GM12878 (cell line): ENCODE data around the gene COL2A1. TPM values are rescaled to one million over a fixed set of nuclear protein-coding genes. Genes with fewer than 3 reads are reported as not detected.

Experiments used
- ATAC-seq: fragments of 200-7000 bp; cut with Tn5 transposase; 3 replicates; pipeline ENCODE4 v1.9.1; 2020; ENCODE audit warnings: mild to moderate bottlenecking, moderate library complexity
- BruUV-seq: library from RNA; stranded (reverse); fragments of 400-500 nt; replicated peaks from 2 replicates; lab custom pipeline; 2021; lab: Mats Ljungman, UMichigan
- CTCF ChIA-PET: fragments of 300-600 bp; sonication (Branson Sonifier 250); formaldehyde crosslinking; extraction: SDS; loops from one replicate; lab custom pipeline; 2021; ENCODE audit warnings: inconsistent platforms; lab: Yijun Ruan, JAX
- POLR2A ChIA-PET: fragments of 350-600 bp; formaldehyde crosslinking; extraction: SDS; loops from one replicate; lab custom pipeline; 2021; ENCODE audit warnings: inconsistent platforms; lab: Charles Lee
- RAD21 ChIA-PET: fragments of 300-600 bp; sonication (Branson Sonifier 250); formaldehyde crosslinking; loops from one replicate; lab custom pipeline; 2023; ENCODE audit warnings: antibody characterized with exemption; ENCODE audit not compliant: unreplicated experiment; lab: Charles Lee
- SMC1A ChIA-PET: fragments of 300-600 bp; sonication (Branson Sonifier 250); formaldehyde crosslinking; loops from one replicate; lab custom pipeline; 2023; ENCODE audit not compliant: unreplicated experiment, uncharacterized antibody; lab: Charles Lee
- DNase-seq: peaks from one replicate; pipeline ENCODE4 v3.0.0-alpha.2; 2011; ENCODE audit warnings: low read depth, low spot score
- FAIRE-seq: peaks from 3 replicates; lab custom pipeline; 2011; peaks lifted over from hg19 to GRCh38; lab: Jason Lieb, UNC
- H2AFZ ChIP-seq: 2 replicates; pipeline ENCODE4 v1.6.0; 2011; ENCODE audit warnings: low read depth, low read length, control low read depth; ENCODE audit not compliant: control insufficient read depth
- H3K27ac ChIP-seq: 2 replicates; pipeline ENCODE4 v1.5.1; 2011; ENCODE audit warnings: control low read depth; ENCODE audit not compliant: control insufficient read depth, insufficient read depth
- H3K27me3 ChIP-seq, 2 experiments: replicated peaks in 1 of 2; 2 replicates each; pipeline versions ENCODE4 v1.6.0 to v1.6.1; 2011; ENCODE audit warnings: low read length in 1 of 2; ENCODE audit not compliant: control insufficient read depth in 2 of 2, insufficient read depth in 2 of 2
- H3K36me3 ChIP-seq, 2 experiments: 2 replicates each; pipeline ENCODE4 v1.5.1; 2011; ENCODE audit warnings: low read length in 1 of 2; ENCODE audit not compliant: control insufficient read depth in 2 of 2, insufficient read depth in 2 of 2
- H3K4me1 ChIP-seq: 2 replicates; pipeline ENCODE4 v1.6.1; 2011; ENCODE audit warnings: mild to moderate bottlenecking, low read length, moderate library complexity, mixed read lengths; ENCODE audit not compliant: control insufficient read depth, insufficient read depth
- H3K4me2 ChIP-seq: 2 replicates; pipeline ENCODE4 v1.6.0; 2011; ENCODE audit warnings: control low read depth; ENCODE audit not compliant: control insufficient read depth, insufficient read depth
- H3K4me3 ChIP-seq: fragments of 200-600 bp; sonication (generic); 2 replicates; pipeline ENCODE4 v1.5.1; 2016
- H3K79me2 ChIP-seq: 2 replicates; pipeline ENCODE4 v1.6.0; 2011; ENCODE audit warnings: low read length; ENCODE audit not compliant: control insufficient read depth, insufficient read depth
- H3K9ac ChIP-seq: 2 replicates; pipeline ENCODE4 v1.8.0; 2011; ENCODE audit warnings: low read length, control low read depth, mixed read lengths; ENCODE audit not compliant: control insufficient read depth, insufficient read depth
- H3K9me3 ChIP-seq: replicated peaks from 3 replicates; pipeline ENCODE4 v1.5.1; 2011; ENCODE audit warnings: mild to moderate bottlenecking, low read length; ENCODE audit not compliant: control insufficient read depth, insufficient read depth
- H4K20me1 ChIP-seq: 2 replicates; pipeline ENCODE4 v1.6.0; 2011; ENCODE audit not compliant: control insufficient read depth, insufficient read depth
- CREM ChIP-seq: IDR thresholded peaks from 2 replicates; pipeline ENCODE4 v1.6.1; 2014; ENCODE audit warnings: antibody characterized with exemption, low read depth
- EP300 ChIP-seq, 2 experiments: fragments of 150-350 bp in 1 of 2; IDR thresholded peaks; 2 replicates each; pipeline ENCODE4 v1.6.1; 2011 to 2012; ENCODE audit warnings: low read depth in 2 of 2, low read length in 2 of 2, borderline replicate concordance in 1 of 2, improper control_type of control experiment in 1 of 2, inconsistent platforms in 1 of 2; ENCODE audit not compliant: control insufficient read depth in 1 of 2
- IRF4 ChIP-seq: IDR thresholded peaks from 2 replicates; pipeline ENCODE4 v1.6.1; 2011; ENCODE audit warnings: low read depth, low read length
- NRF1 ChIP-seq: conservative IDR thresholded peaks from 2 replicates; pipeline ENCODE4 v1.6.1; 2011; ENCODE audit warnings: mild to moderate bottlenecking, low read depth, low read length, improper control_type of control experiment
- SMC3 ChIP-seq: IDR thresholded peaks from 2 replicates; pipeline ENCODE4 v1.6.1; 2011; ENCODE audit warnings: low read length, improper control_type of control experiment, borderline replicate concordance
- TAF1 ChIP-seq: IDR thresholded peaks from 2 replicates; pipeline ENCODE4 v1.6.1; 2011; ENCODE audit warnings: mild to moderate bottlenecking, low read depth, low read length, borderline replicate concordance
- TCF7 ChIP-seq: IDR thresholded peaks from 2 replicates; pipeline ENCODE4 v1.6.1; 2014; ENCODE audit warnings: antibody characterized with exemption, borderline replicate concordance
- ZNF207 ChIP-seq: fragments of 450-650 bp; IDR thresholded peaks from 2 replicates; pipeline ENCODE4 v1.6.1; 2014; ENCODE audit warnings: antibody characterized with exemption, mild to moderate bottlenecking, borderline replicate concordance
- ZNF384 ChIP-seq: IDR thresholded peaks from 2 replicates; pipeline ENCODE4 v1.6.1; 2012; ENCODE audit warnings: low read depth, mild to moderate bottlenecking, low read length, improper control_type of control experiment, borderline replicate concordance
- ZZZ3 ChIP-seq: IDR thresholded peaks from 2 replicates; pipeline ENCODE4 v1.6.1; 2011; ENCODE audit warnings: low read depth; ENCODE audit not compliant: control insufficient read depth, insufficient read length
- WGBS: methylation state at CpG from one replicate; pipeline ENCODE4 v1.1.6; 2016; ENCODE audit warnings: low lambda C conversion rate; ENCODE audit not compliant: insufficient replicate concordance, insufficient coverage; ENCODE audit errors: missing lambda C conversion rate; 5-methylcytosine and 5-hydroxymethylcytosine counted together
- in situ Hi-C: fragments of 300-500 bp; cut with MboI; formaldehyde crosslinking; loops from 9 replicates; pipeline ENCODE4 v1.14.3; 2018; ENCODE audit warnings: mixed read lengths
- intact Hi-C: fragments of 100-400 bp; cut with micrococcal nuclease; formaldehyde crosslinking; loops from one replicate; pipeline ENCODE4 v1.14.2; 2022; ENCODE audit not compliant: unreplicated experiment
- polyA plus RNA-seq, 11 experiments: library from polyadenylated mRNA; depleted of rRNA in 4 of 11; unstranded in 6 of 11; stranded (reverse) in 5 of 11; fragments of >200 nt; fragmentation: Nextera tagmentation in 4 of 11; fragmentation: Illumina TruSeq in 1 of 11; extraction: Ambion mirVana in 4 of 11; extraction: Trizol in 1 of 11; gene quantifications; 1 replicate in 1 of 11; 2 replicates in 10 of 11; pipeline versions ENCODE4 v1.2.1 to v1.2.3, GENCODE V29; 2011 to 2016; ENCODE audit warnings: inconsistent platforms in 2 of 11, missing spikeins in 2 of 11, low read depth in 1 of 11
- total RNA-seq, 4 experiments: library from RNA; depleted of rRNA in 3 of 4; stranded (reverse); fragments of >200 nt in 3 of 4; fragmentation: Illumina TruSeq in 1 of 4; extraction: Trizol in 1 of 4; gene quantifications; 2 replicates each; pipeline versions ENCODE4 v1.2.1 to v1.2.3, GENCODE V29; 2013 to 2021
- TF ChIP-seq, protein P1 (sequence below): fragments of 450-650 bp; IDR thresholded peaks from 2 replicates; pipeline ENCODE4 v1.6.1; 2016; ENCODE audit warnings: mild to moderate bottlenecking, moderate library complexity, borderline replicate concordance
- TF ChIP-seq, protein P2 (sequence below): fragments of 450-650 bp; IDR thresholded peaks from 2 replicates; pipeline ENCODE4 v1.6.1; 2016; ENCODE audit warnings: mild to moderate bottlenecking
- TF ChIP-seq, protein P3 (sequence below): fragments of 150-350 bp; IDR thresholded peaks from 2 replicates; pipeline ENCODE4 v1.6.1; 2016; ENCODE audit warnings: low read depth, low read length
- TF ChIP-seq, protein P4 (sequence below): IDR thresholded peaks from 2 replicates; pipeline ENCODE4 v1.6.1; 2011; ENCODE audit warnings: low read depth, low read length, improper control_type of control experiment, borderline replicate concordance

COL2A1 gene
- total and polyA plus RNA-seq, 10 of the 15 experiments (the other 5 are each of a cell fraction or from before 2014, with no cell fraction given): 0.06 to 0.67 (median 0.19) TPM; not detected in 1

DNA sequence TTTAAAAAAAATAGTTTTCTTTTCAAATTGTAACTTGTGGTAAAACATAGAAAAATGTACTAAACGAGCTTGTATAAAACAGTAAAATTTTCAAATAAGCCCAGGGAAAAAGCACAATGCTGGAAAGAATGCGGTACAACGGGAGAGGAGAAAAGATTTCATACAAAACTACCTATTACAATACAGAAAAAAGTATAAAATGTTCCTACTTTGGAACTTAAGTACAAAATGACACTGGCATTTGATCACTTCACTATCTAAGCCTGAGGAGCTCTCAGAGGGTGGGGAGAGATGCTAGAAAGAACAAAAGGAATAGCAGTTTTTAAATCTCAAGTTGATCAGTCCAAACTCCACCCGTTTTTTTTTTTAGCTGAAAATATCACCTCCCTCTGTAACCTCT is 39.5 kb upstream of the COL2A1 start:
- no peak overlapping the region for H2AFZ ChIP-seq
- WGBS: 85% methylated on average over 4 of the region's 4 CpGs

More for the DNA sequence above, 39.5 kb upstream of the COL2A1 start:
- no peak for FAIRE-seq
- no peak overlapping the region for H3K4me3 ChIP-seq
- no peaks in the 10 kb centered on the region for H4K20me1 ChIP-seq
- RAD21 ChIA-PET: no interaction called here
- DNase-seq: no peak
- no peaks in the 10 kb centered on the region; the same call in 1 of the 2 replicates for H3K4me1 ChIP-seq
- no peaks in the 10 kb centered on the region for H3K27me3 ChIP-seq
- in situ Hi-C loops (no loop called here), intact Hi-C loops (no loop called here)
- POLR2A ChIA-PET: no interaction called here
- SMC1A ChIA-PET: no interaction called here
- no peaks in the 10 kb centered on the region for H3K79me2 ChIP-seq
- peaks cover 2 to 16% of the 10 kb centered on the region in 2 experiments; a peak in 3 of 4 replicates for H3K36me3 ChIP-seq
- H3K27ac ChIP-seq: no peak overlapping the region
- ATAC-seq: no peak
- H3K9ac ChIP-seq: no peak overlapping the region
- no TSS peak for BruUV-seq
- CTCF ChIA-PET: no interaction called here
- H3K4me2 ChIP-seq: no peak overlapping the region
- no peak for TF ChIP-seq SMC3
- TF ChIP-seq TCF7: no peak
- no peak for TF ChIP-seq ZNF384
- TF ChIP-seq, protein P1, sequence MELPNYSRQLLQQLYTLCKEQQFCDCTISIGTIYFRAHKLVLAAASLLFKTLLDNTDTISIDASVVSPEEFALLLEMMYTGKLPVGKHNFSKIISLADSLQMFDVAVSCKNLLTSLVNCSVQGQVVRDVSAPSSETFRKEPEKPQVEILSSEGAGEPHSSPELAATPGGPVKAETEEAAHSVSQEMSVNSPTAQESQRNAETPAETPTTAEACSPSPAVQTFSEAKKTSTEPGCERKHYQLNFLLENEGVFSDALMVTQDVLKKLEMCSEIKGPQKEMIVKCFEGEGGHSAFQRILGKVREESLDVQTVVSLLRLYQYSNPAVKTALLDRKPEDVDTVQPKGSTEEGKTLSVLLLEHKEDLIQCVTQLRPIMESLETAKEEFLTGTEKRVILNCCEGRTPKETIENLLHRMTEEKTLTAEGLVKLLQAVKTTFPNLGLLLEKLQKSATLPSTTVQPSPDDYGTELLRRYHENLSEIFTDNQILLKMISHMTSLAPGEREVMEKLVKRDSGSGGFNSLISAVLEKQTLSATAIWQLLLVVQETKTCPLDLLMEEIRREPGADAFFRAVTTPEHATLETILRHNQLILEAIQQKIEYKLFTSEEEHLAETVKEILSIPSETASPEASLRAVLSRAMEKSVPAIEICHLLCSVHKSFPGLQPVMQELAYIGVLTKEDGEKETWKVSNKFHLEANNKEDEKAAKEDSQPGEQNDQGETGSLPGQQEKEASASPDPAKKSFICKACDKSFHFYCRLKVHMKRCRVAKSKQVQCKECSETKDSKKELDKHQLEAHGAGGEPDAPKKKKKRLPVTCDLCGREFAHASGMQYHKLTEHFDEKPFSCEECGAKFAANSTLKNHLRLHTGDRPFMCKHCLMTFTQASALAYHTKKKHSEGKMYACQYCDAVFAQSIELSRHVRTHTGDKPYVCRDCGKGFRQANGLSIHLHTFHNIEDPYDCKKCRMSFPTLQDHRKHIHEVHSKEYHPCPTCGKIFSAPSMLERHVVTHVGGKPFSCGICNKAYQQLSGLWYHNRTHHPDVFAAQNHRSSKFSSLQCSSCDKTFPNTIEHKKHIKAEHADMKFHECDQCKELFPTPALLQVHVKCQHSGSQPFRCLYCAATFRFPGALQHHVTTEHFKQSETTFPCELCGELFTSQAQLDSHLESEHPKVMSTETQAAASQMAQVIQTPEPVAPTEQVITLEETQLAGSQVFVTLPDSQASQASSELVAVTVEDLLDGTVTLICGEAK: no peak
- no peak for TF ChIP-seq CREM
- TF ChIP-seq NRF1: no peak
- no peak for TF ChIP-seq TAF1
- TF ChIP-seq IRF4: no peak
- no peak for TF ChIP-seq EP300 (IDR thresholded peaks at IDR 0.05; ENCODE audit: borderline replicate concordance in 1 of 2, control insufficient read depth in 1 of 2, low read depth in 2 of 2, low read length in 2 of 2)
- no peak for TF ChIP-seq ZNF207
- TF ChIP-seq, protein P2, sequence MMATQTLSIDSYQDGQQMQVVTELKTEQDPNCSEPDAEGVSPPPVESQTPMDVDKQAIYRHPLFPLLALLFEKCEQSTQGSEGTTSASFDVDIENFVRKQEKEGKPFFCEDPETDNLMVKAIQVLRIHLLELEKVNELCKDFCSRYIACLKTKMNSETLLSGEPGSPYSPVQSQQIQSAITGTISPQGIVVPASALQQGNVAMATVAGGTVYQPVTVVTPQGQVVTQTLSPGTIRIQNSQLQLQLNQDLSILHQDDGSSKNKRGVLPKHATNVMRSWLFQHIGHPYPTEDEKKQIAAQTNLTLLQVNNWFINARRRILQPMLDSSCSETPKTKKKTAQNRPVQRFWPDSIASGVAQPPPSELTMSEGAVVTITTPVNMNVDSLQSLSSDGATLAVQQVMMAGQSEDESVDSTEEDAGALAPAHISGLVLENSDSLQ: no peak
- TF ChIP-seq, protein P3, sequence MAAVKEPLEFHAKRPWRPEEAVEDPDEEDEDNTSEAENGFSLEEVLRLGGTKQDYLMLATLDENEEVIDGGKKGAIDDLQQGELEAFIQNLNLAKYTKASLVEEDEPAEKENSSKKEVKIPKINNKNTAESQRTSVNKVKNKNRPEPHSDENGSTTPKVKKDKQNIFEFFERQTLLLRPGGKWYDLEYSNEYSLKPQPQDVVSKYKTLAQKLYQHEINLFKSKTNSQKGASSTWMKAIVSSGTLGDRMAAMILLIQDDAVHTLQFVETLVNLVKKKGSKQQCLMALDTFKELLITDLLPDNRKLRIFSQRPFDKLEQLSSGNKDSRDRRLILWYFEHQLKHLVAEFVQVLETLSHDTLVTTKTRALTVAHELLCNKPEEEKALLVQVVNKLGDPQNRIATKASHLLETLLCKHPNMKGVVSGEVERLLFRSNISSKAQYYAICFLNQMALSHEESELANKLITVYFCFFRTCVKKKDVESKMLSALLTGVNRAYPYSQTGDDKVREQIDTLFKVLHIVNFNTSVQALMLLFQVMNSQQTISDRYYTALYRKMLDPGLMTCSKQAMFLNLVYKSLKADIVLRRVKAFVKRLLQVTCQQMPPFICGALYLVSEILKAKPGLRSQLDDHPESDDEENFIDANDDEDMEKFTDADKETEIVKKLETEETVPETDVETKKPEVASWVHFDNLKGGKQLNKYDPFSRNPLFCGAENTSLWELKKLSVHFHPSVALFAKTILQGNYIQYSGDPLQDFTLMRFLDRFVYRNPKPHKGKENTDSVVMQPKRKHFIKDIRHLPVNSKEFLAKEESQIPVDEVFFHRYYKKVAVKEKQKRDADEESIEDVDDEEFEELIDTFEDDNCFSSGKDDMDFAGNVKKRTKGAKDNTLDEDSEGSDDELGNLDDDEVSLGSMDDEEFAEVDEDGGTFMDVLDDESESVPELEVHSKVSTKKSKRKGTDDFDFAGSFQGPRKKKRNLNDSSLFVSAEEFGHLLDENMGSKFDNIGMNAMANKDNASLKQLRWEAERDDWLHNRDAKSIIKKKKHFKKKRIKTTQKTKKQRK: no peak
- TF ChIP-seq, protein P4, sequence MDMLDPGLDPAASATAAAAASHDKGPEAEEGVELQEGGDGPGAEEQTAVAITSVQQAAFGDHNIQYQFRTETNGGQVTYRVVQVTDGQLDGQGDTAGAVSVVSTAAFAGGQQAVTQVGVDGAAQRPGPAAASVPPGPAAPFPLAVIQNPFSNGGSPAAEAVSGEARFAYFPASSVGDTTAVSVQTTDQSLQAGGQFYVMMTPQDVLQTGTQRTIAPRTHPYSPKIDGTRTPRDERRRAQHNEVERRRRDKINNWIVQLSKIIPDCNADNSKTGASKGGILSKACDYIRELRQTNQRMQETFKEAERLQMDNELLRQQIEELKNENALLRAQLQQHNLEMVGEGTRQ: no peak
- TF ChIP-seq ZZZ3: no peak
- TF ChIP-seq, all 136 proteins: peak for 0
- H3K9me3 ChIP-seq: no peaks in the 10 kb centered on the region
